Right cardiac atrium (tissue), 5 donors: Measurements from ENCODE around the gene SRF. TPM values are rescaled to one million over a fixed set of nuclear protein-coding genes. Genes with fewer than 3 reads are reported as not detected.

Experiments
- ATAC-seq, 2 donors: fragments of 200-7000 bp; cut with Tn5 transposase; one replicate each; pipeline versions ENCODE4 v1.8.0 to v1.9.1; 2020; ENCODE audit warnings: moderate library complexity in 2 of 2, mild to moderate bottlenecking in 1 of 2
- DNase-seq, 3 donors: peaks; one replicate each; pipeline ENCODE4 v3.0.0-alpha.2; 2020
- H3K27ac ChIP-seq: one replicate; pipeline ENCODE4 v1.5.1; 2013; ENCODE audit warnings: mild to moderate bottlenecking, low read length, control low read depth, moderate library complexity
- H3K27me3 ChIP-seq: one replicate; pipeline ENCODE4 v1.6.1; 2013; ENCODE audit not compliant: control insufficient read depth, insufficient read depth
- H3K4me1 ChIP-seq: one replicate; pipeline ENCODE4 v1.6.1; 2013; ENCODE audit warnings: low read length; ENCODE audit not compliant: control insufficient read depth, insufficient read depth
- H3K4me3 ChIP-seq: one replicate; pipeline ENCODE4 v1.5.1; 2013; ENCODE audit warnings: low read length, control low read depth
- H3K9me3 ChIP-seq: one replicate; pipeline ENCODE4 v1.6.1; 2013; ENCODE audit warnings: low read length; ENCODE audit not compliant: control insufficient read depth
- WGBS: extraction: QIAGEN DNeasy Blood & Tissue Kit; methylation state at CpG from one replicate; pipeline ENCODE4 v1.1.7; 2013; 5-methylcytosine and 5-hydroxymethylcytosine counted together
- intact Hi-C, 4 donors: fragments of 100-400 bp; cut with DNase I; formaldehyde crosslinking; loops; one replicate each; pipeline versions ENCODE4 v1.11.0 to v1.14.0; 2022 to 2023
- long read RNA-seq, 4 donors: library from polyadenylated mRNA; unstranded; transcript quantifications; one replicate each; pipeline ENCODE4 v2.0.0, GENCODE V29; 2020 to 2021
- polyA plus RNA-seq: library from polyadenylated mRNA; stranded (reverse); fragments of 200-250 nt; gene quantifications from one replicate; pipeline ENCODE4 v1.2.3, GENCODE V29; 2013
- total RNA-seq, 4 donors: library from RNA; stranded (reverse); fragmentation: NEBNext Ultra II Directional; extraction: Animal tissue kit (Norgen Biotek cat#: 25700); gene quantifications; one replicate each; pipeline ENCODE4 v1.2.1, GENCODE V29; 2021
- donor health status: healthy with polysubstance abuse.
- donor health status: DM: no; HTN: yes; CAD: no.
- donor health status: DM: no; HTN: no; CAD: no.
- donor health status: DM: no; HTN: yes; CAD: no; lungs with severe emphysema.
- donor health status: DM: yes; HTN: yes; CAD: no.

The SRF gene
- total RNA-seq (100 to 1,000 TPM in 1 of 4 donors, 10 to 100 TPM in 3; 64.7 to 114 (median 72.7) TPM), polyA plus RNA-seq (55.3 TPM)
- long read RNA-seq, donor 1, full-length matches to known transcripts: 93 of 124 reads
- long read RNA-seq, donor 1, partial matches to known transcripts: 18 of 124 reads
- long read RNA-seq, donor 1, other reads (novel, unspliced or antisense): 13 of 124 reads
- long read RNA-seq, donor 2, full-length matches to known transcripts: 58 of 61 reads
- long read RNA-seq, donor 2, partial matches to known transcripts: 2 of 61 reads
- long read RNA-seq, donor 2, other reads (novel, unspliced or antisense): 1 of 61 reads
- long read RNA-seq, donor 3, full-length matches to known transcripts: 7 of 38 reads
- long read RNA-seq, donor 3, partial matches to known transcripts: 19 of 38 reads
- long read RNA-seq, donor 3, other reads (novel, unspliced or antisense): 12 of 38 reads
- long read RNA-seq, donor 4, full-length matches to known transcripts: 63 of 75 reads
- long read RNA-seq, donor 4, partial matches to known transcripts: 6 of 75 reads
- long read RNA-seq, donor 4, other reads (novel, unspliced or antisense): 6 of 75 reads

GRCh38 chr6:43170931-43171706 lies at the start of gene SRF:
TSS of gene SRF (plus strand) at chr6:43171269. CDS start at chr6:43171657, 388 bp downstream.
- Histone ChIP-seq H3K4me3 (peak within 1 kb of the TSS; percentile 96), H3K27me3 (no peaks in the 10 kb centered on the region), H3K27ac (peak within 1 kb of the TSS; percentile 98), H3K9me3 (no peaks in the 10 kb centered on the region), H3K4me1 (peaks cover 10% of the 10 kb centered on the region)
- DNase-seq: peak; percentile 99 to 100 (median 99)
- WGBS: under 1% methylated on average over 83 of the region's 83 CpGs
- peak; percentile 80 to 82 for ATAC-seq
- intact Hi-C loops: no loop called here

DNA sequence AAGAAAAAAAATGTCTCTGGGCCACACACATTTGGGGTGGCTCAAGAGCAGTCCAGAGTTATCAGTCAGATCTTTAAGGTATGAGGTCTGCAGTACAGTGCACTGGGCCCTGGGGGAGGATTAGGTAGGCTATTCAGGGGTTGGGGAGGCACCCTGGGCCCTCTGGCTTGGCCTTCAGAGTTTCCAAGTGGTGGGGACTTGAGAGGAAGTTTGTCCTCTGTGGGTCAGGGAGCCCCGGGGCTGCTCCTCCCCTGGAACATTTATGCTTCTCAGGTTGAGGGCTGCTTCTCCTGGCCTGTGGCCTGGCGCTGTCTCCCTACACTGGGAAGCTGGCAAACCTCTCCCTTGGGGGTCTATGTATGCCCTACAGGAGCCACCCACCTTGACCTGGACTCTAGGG lies 48.9 kb upstream of the SRF start:
- ATAC-seq (no peak), DNase-seq (no peak)
- WGBS: 82% methylated on average over 2 of the region's 2 CpGs
- intact Hi-C loops: no loop called here
- H3K4me3 ChIP-seq: no peak overlapping the region
- no peak overlapping the region for H3K27ac ChIP-seq
- H3K9me3 ChIP-seq: no peaks in the 10 kb centered on the region
- H3K4me1 ChIP-seq: peaks cover 6% of the 10 kb centered on the region
- H3K27me3 ChIP-seq: no peaks in the 10 kb centered on the region

DNA sequence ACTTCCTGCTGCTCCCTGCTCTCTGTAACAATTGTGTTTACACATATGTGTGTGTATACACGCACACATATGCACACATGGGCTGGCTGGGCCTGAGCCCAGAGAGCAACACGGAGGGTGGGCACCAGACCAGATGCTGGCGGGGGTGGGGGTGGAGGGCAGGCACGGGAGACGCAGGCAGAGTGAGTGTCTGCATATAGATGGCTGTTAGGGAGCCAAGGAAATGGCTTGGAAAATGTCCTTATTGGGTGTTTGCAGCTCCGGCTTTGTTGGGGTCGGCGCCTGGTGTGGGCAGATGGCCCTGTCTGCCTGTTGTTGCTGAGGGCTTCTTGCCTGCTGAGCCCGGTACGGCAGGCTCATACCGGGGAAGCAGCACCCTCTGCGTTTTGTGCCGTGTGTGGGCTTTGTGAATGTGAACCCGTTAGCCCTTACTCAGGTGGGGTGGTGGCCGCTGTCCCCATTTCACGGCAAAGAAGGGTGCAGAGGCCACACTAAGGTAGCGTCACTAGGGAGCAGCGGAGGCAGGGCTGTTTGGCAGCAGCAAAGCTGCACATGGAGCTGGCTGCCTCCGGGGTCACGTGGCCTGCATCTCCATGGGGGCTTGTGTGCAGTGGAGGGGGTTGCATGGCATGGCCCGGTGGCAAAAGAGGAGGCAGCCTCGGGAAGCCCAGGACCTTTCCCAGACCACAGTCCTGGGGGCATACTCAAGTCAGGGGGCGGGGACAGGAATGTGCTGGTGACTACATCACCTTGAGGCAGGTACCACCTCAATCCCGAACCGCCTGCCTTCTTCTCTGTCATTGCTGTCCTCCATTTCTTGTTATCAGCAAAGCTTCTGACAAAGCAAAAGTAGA lies 47.4 kb upstream of the SRF start:
- Histone ChIP-seq H3K27me3 (no peaks in the 10 kb centered on the region), H3K9me3 (no peaks in the 10 kb centered on the region), H3K4me3 (no peak overlapping the region), H3K27ac (no peak overlapping the region), H3K4me1 (peaks cover 6% of the 10 kb centered on the region)
- DNase-seq (peak in 2 of 3 donors; percentile 64 to 67), ATAC-seq (no peak)
- 57% methylated on average over 25 of the region's 25 CpGs for WGBS
- intact Hi-C loops: no loop called here

DNA sequence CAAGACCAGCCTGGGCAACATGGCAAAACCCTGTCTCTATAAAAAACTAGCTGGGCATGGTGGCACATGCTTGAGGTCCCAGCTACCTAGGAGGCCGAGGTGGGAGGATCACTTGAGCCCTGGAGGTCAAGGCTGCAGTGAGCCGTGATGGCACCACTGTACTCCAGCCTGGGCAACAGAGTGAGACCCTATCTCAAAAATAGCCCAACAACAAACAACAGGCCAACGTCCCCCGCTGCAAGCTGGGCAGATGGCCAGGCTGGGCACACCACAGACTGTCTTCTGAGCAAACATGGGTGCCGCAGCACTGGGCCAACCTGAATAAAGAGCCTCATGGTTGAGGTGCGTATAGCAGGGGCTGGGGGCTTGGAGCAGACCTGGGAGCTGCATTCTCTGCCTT lies 46.6 kb upstream of the SRF start:
- ATAC-seq: no peak
- H3K4me1 ChIP-seq: peaks cover 3% of the 10 kb centered on the region
- 82% methylated on average over 6 of the region's 6 CpGs for WGBS
- DNase-seq: no peak
- no peak overlapping the region for H3K4me3 ChIP-seq
- H3K9me3 ChIP-seq: no peaks in the 10 kb centered on the region
- H3K27ac ChIP-seq: no peak overlapping the region
- no peaks in the 10 kb centered on the region for H3K27me3 ChIP-seq
- intact Hi-C loops: no loop called here

GRCh38 chr6:43125119-43125518 lies 46.0 kb upstream of the SRF start:
- no peak for ATAC-seq
- no peaks in the 10 kb centered on the region for H3K27me3 ChIP-seq
- DNase-seq: no peak
- intact Hi-C loops: loop anchor here in 2 of 4 donors (5.0 kb wide), 2 partner anchors 48 to 223 kb away; partner anchors contain the start of gene PTK7 (in 1 of the 2)
- no peak overlapping the region for H3K4me3 ChIP-seq
- 69% methylated on average over 6 of the region's 6 CpGs for WGBS
- H3K9me3 ChIP-seq: no peaks in the 10 kb centered on the region
- H3K27ac ChIP-seq: no peak overlapping the region
- peaks cover 2% of the 10 kb centered on the region for H3K4me1 ChIP-seq

DNA sequence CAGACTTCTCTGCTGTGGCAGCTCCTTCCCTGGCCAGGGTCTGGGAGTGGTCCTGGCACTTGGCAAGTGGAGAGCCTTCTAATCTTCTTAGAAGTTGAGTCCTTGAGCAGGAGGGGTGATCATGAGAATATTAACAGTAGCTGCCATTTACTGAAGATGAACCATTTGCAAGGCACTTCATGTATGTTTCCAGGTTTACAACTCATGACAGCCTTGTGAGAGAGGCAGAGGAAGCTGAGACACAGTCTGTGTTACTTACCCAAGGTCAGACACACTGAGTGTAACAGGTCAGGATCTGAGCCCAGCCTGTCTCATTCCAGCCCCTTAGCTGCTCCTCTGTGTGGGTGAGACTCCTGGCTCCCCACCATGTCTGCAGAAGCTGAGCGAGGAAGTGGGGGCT lies 45.5 kb upstream of the SRF start:
- ATAC-seq (no peak), DNase-seq (no peak)
- no peak overlapping the region for H3K27ac ChIP-seq
- no peak overlapping the region for H3K4me3 ChIP-seq
- H3K4me1 ChIP-seq: peaks cover 2% of the 10 kb centered on the region
- H3K9me3 ChIP-seq: no peaks in the 10 kb centered on the region
- 96% methylated on average over 1 of the region's 1 CpG for WGBS
- no peaks in the 10 kb centered on the region for H3K27me3 ChIP-seq
- intact Hi-C loops: loop anchor here in 2 of 4 donors (5.0 kb wide), 2 partner anchors 48 to 223 kb away; partner anchors contain the start of gene PTK7 (in 1 of the 2)

GRCh38 chr6:43127180-43127579 lies 43.9 kb upstream of the SRF start:
- ATAC-seq: no peak
- Histone ChIP-seq H3K9me3 (no peaks in the 10 kb centered on the region), H3K4me1 (no peaks in the 10 kb centered on the region), H3K4me3 (no peak overlapping the region), H3K27me3 (no peaks in the 10 kb centered on the region), H3K27ac (no peak overlapping the region)
- intact Hi-C loops: loop anchor here in 2 of 4 donors (5.0 kb wide), 2 partner anchors 50 to 225 kb away; partner anchors contain the start of gene PTK7 (in 1 of the 2)
- DNase-seq: no peak
- 94% methylated on average over 12 of the region's 12 CpGs for WGBS

DNA sequence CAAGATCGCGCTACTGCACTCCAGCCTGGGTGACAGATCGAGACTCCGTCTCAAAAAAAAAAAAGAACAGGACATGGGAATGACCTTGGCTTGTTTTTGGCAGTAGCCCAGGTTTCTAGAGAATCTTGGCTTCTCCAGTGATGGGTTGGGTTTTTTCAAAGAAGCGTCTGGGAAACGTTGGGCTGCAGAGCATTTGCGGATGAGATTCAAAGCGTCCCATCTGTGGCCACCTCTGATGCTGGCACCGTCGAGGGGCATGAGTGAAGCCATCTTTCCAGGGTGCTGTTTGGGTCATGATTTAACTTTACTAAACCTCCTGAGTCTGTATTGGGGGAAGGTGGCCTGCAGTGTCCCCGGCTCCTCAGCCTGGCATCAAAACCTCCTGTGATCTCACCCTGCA lies 43.2 kb upstream of the SRF start:
- intact Hi-C loops: loop anchor here in 2 of 4 donors (5.0 kb wide), 2 partner anchors 51 to 226 kb away; partner anchors contain the start of gene PTK7 (in 1 of the 2)
- Histone ChIP-seq H3K4me1 (no peaks in the 10 kb centered on the region), H3K9me3 (no peaks in the 10 kb centered on the region), H3K27me3 (no peaks in the 10 kb centered on the region), H3K27ac (no peak overlapping the region), H3K4me3 (no peak overlapping the region)
- ATAC-seq: peak in 1 of 2 donors; percentile 10
- DNase-seq: no peak
- 23% methylated on average over 11 of the region's 11 CpGs for WGBS

DNA sequence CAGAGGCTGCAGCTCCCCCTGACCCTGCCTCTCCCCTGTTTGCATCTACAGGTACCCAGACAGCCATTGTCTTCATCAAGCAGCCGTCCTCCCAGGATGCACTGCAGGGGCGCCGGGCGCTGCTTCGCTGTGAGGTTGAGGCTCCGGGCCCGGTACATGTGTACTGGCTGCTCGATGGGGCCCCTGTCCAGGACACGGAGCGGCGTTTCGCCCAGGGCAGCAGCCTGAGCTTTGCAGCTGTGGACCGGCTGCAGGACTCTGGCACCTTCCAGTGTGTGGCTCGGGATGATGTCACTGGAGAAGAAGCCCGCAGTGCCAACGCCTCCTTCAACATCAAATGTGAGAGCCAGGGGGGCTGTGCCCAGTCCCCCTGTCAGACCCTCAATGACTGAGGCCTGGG lies 42.1 kb upstream of the SRF start:
- 80% methylated on average over 16 of the region's 16 CpGs for WGBS
- no peaks in the 10 kb centered on the region for H3K9me3 ChIP-seq
- no peaks in the 10 kb centered on the region for H3K27me3 ChIP-seq
- ATAC-seq (peak in 1 of 2 donors; percentile 39), DNase-seq (peak in 2 of 3 donors; percentile 55 to 72)
- no peaks in the 10 kb centered on the region for H3K4me1 ChIP-seq
- intact Hi-C loops: loop anchor here in 2 of 4 donors (5.0 kb wide), 2 partner anchors 52 to 227 kb away; partner anchors contain the start of gene PTK7 (in 1 of the 2)
- H3K27ac ChIP-seq: no peak overlapping the region
- no peak overlapping the region for H3K4me3 ChIP-seq
